SK-N-SH treated with all-trans-retinoic acid at 6 μM for 48 hours (cell line): ENCODE results near the gene MECR.
A peak's percentile ranks its signal among the peaks of the same experiment; 100 is the strongest.

ENCODE experiments used
- ATAC-seq: fragments of 200-7000 bp; cut with Tn5 transposase; 3 replicates; pipeline ENCODE4 v1.9.1; 2020; ENCODE audit warnings: mild to moderate bottlenecking, moderate library complexity
- ARNTL ChIP-seq: fragments of 450-650 bp; formaldehyde crosslinking; IDR thresholded peaks from 2 replicates; pipeline ENCODE4 v1.5.0; 2020; ENCODE audit warnings: low read depth, mild to moderate bottlenecking, moderate library complexity, borderline replicate concordance
- BACH2 ChIP-seq: fragments of 250-450 bp; sonication (Bioruptor Pico); IDR thresholded peaks from 2 replicates; pipeline ENCODE4 v1.9.0; 2021; ENCODE audit warnings: mild to moderate bottlenecking, borderline replicate concordance
- ESRRG ChIP-seq: fragments of 250-450 bp; sonication (Bioruptor Pico); IDR thresholded peaks from 2 replicates; pipeline ENCODE4 v1.6.1; 2021; ENCODE audit warnings: mild to moderate bottlenecking
- GLIS3 ChIP-seq: fragments of 250-450 bp; sonication (Bioruptor Pico); IDR thresholded peaks from 2 replicates; pipeline ENCODE4 v1.5.0; 2020; ENCODE audit warnings: mild to moderate bottlenecking, moderate library complexity
- ISL1 ChIP-seq: fragments of 250-450 bp; sonication (Bioruptor Pico); IDR thresholded peaks from 2 replicates; pipeline ENCODE4 v2.1.2; 2022; ENCODE audit warnings: mild to moderate bottlenecking, moderate library complexity
- OSR1 ChIP-seq: fragments of 250-450 bp; sonication (Bioruptor Pico); IDR thresholded peaks from 2 replicates; pipeline ENCODE4 v1.8.0; 2022; ENCODE audit warnings: moderate library complexity, mild to moderate bottlenecking, inconsistent platforms
- PPARA ChIP-seq: fragments of 250-450 bp; sonication (Bioruptor Pico); IDR thresholded peaks from 2 replicates; pipeline ENCODE4 v1.5.0; 2020; ENCODE audit warnings: mild to moderate bottlenecking, borderline replicate concordance
- RARB ChIP-seq: fragments of 250-450 bp; sonication (Bioruptor Pico); IDR thresholded peaks from 2 replicates; pipeline ENCODE4 v1.8.0; 2021; ENCODE audit warnings: mild to moderate bottlenecking, moderate library complexity
- SNAI2 ChIP-seq: fragments of 250-450 bp; sonication (Bioruptor Pico); IDR thresholded peaks from 2 replicates; pipeline ENCODE4 v1.5.0; 2020; ENCODE audit warnings: mild to moderate bottlenecking, moderate library complexity
- TCF4 ChIP-seq: fragments of 250-450 bp; sonication (Bioruptor Pico); IDR thresholded peaks from 2 replicates; pipeline ENCODE4 v1.8.0; 2021; ENCODE audit warnings: mild to moderate bottlenecking, moderate library complexity, borderline replicate concordance
- TOX ChIP-seq: fragments of 250-450 bp; sonication (Bioruptor Pico); IDR thresholded peaks from 2 replicates; pipeline ENCODE4 v1.8.0; 2021; ENCODE audit warnings: mild to moderate bottlenecking, moderate library complexity, borderline replicate concordance
- ZC3H10 ChIP-seq: fragments of 250-450 bp; sonication (Bioruptor Pico); IDR thresholded peaks from 2 replicates; pipeline ENCODE4 v1.5.1; 2021; ENCODE audit warnings: mild to moderate bottlenecking, moderate library complexity
- ZFP30 ChIP-seq: fragments of 450-650 bp; formaldehyde crosslinking; IDR thresholded peaks from 2 replicates; pipeline ENCODE4 v1.5.0; 2022; ENCODE audit warnings: mild to moderate bottlenecking, moderate library complexity
- ZNF70 ChIP-seq: fragments of 450-650 bp; formaldehyde crosslinking; IDR thresholded peaks from 2 replicates; pipeline ENCODE4 v1.5.0; 2020; ENCODE audit warnings: mild to moderate bottlenecking, moderate library complexity
- ZNF8 ChIP-seq: fragments of 450-650 bp; formaldehyde crosslinking; IDR thresholded peaks from 2 replicates; pipeline ENCODE4 v1.5.0; 2020; ENCODE audit warnings: mild to moderate bottlenecking, moderate library complexity
- TF ChIP-seq, protein P1 (sequence below): fragments of 250-450 bp; sonication (Bioruptor Pico); IDR thresholded peaks from 2 replicates; pipeline ENCODE4 v1.8.0; 2021; ENCODE audit warnings: low read depth, mild to moderate bottlenecking, moderate library complexity, borderline replicate concordance
- TF ChIP-seq, protein P2 (sequence below): fragments of 250-450 bp; sonication (Bioruptor Pico); IDR thresholded peaks from 2 replicates; pipeline ENCODE4 v1.5.0; 2020; ENCODE audit warnings: mild to moderate bottlenecking, moderate library complexity
- TF ChIP-seq, protein P3 (sequence below): fragments of 250-450 bp; sonication (Bioruptor Pico); IDR thresholded peaks from 2 replicates; pipeline ENCODE4 v1.5.1; 2020; ENCODE audit warnings: low read depth, mild to moderate bottlenecking, moderate library complexity
- TF ChIP-seq, protein P4 (sequence below): fragments of 250-450 bp; sonication (Bioruptor Pico); IDR thresholded peaks from 2 replicates; pipeline ENCODE4 v1.8.0; 2020; ENCODE audit warnings: mild to moderate bottlenecking, moderate library complexity, borderline replicate concordance

Gene MECR

DNA sequence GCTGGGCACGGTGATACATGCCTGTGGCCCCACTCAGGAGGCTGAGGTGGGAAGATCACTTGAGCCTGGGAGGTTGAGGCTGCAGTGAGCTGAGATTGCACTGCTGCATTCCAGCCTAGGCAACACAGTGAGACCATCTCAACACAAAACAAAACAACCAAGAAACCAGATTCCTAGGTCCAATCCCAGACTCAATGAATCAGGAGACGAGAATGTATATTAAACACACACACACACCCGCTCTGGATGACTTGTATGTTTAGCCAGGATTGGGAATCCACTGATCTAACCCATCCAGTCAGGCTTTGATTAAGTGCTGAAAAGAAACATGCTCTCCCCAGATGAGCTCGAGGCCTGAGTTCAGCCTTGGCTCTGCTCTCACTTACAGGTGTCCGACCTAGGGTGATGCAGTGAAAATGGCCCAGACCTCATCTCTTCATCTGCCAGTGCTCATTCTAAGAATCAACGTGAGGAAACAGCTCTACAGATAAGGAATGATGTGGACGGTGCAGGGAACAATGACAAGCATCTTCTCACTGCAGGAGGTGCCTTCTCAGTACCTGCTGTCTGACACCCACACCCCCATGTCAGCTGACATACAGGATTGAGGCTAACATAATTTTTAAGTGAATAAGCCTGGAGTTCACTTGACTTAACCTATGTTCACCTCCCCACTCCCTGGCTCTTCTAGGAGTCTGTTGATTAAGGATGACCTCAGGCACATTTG is 33.7 kb downstream of the MECR start:
- ATAC-seq: peak; percentile 77
- TF ChIP-seq RARB: no peak
- TF ChIP-seq ZNF8 (CRISPR knock-in tag): no peak
- no peak for TF ChIP-seq ISL1 (CRISPR knock-in tag)
- no peak for TF ChIP-seq BACH2
- TF ChIP-seq, protein P1, sequence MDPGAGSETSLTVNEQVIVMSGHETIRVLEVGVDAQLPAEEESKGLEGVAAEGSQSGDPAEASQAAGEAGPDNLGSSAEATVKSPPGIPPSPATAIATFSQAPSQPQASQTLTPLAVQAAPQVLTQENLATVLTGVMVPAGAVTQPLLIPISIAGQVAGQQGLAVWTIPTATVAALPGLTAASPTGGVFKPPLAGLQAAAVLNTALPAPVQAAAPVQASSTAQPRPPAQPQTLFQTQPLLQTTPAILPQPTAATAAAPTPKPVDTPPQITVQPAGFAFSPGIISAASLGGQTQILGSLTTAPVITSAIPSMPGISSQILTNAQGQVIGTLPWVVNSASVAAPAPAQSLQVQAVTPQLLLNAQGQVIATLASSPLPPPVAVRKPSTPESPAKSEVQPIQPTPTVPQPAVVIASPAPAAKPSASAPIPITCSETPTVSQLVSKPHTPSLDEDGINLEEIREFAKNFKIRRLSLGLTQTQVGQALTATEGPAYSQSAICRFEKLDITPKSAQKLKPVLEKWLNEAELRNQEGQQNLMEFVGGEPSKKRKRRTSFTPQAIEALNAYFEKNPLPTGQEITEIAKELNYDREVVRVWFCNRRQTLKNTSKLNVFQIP: no peak
- TF ChIP-seq, protein P2, sequence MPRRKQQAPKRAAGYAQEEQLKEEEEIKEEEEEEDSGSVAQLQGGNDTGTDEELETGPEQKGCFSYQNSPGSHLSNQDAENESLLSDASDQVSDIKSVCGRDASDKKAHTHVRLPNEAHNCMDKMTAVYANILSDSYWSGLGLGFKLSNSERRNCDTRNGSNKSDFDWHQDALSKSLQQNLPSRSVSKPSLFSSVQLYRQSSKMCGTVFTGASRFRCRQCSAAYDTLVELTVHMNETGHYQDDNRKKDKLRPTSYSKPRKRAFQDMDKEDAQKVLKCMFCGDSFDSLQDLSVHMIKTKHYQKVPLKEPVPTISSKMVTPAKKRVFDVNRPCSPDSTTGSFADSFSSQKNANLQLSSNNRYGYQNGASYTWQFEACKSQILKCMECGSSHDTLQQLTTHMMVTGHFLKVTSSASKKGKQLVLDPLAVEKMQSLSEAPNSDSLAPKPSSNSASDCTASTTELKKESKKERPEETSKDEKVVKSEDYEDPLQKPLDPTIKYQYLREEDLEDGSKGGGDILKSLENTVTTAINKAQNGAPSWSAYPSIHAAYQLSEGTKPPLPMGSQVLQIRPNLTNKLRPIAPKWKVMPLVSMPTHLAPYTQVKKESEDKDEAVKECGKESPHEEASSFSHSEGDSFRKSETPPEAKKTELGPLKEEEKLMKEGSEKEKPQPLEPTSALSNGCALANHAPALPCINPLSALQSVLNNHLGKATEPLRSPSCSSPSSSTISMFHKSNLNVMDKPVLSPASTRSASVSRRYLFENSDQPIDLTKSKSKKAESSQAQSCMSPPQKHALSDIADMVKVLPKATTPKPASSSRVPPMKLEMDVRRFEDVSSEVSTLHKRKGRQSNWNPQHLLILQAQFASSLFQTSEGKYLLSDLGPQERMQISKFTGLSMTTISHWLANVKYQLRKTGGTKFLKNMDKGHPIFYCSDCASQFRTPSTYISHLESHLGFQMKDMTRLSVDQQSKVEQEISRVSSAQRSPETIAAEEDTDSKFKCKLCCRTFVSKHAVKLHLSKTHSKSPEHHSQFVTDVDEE: no peak
- TF ChIP-seq PPARA (CRISPR knock-in tag): no peak
- no peak for TF ChIP-seq OSR1 (CRISPR knock-in tag)
- no peak for TF ChIP-seq SNAI2
- TF ChIP-seq, protein P3, sequence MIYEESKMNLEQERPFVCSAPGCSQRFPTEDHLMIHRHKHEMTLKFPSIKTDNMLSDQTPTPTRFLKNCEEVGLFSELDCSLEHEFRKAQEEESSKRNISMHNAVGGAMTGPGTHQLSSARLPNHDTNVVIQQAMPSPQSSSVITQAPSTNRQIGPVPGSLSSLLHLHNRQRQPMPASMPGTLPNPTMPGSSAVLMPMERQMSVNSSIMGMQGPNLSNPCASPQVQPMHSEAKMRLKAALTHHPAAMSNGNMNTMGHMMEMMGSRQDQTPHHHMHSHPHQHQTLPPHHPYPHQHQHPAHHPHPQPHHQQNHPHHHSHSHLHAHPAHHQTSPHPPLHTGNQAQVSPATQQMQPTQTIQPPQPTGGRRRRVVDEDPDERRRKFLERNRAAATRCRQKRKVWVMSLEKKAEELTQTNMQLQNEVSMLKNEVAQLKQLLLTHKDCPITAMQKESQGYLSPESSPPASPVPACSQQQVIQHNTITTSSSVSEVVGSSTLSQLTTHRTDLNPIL: no peak
- TF ChIP-seq, protein P4, sequence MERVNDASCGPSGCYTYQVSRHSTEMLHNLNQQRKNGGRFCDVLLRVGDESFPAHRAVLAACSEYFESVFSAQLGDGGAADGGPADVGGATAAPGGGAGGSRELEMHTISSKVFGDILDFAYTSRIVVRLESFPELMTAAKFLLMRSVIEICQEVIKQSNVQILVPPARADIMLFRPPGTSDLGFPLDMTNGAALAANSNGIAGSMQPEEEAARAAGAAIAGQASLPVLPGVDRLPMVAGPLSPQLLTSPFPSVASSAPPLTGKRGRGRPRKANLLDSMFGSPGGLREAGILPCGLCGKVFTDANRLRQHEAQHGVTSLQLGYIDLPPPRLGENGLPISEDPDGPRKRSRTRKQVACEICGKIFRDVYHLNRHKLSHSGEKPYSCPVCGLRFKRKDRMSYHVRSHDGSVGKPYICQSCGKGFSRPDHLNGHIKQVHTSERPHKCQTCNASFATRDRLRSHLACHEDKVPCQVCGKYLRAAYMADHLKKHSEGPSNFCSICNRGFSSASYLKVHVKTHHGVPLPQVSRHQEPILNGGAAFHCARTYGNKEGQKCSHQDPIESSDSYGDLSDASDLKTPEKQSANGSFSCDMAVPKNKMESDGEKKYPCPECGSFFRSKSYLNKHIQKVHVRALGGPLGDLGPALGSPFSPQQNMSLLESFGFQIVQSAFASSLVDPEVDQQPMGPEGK (CRISPR knock-in tag): no peak
- TF ChIP-seq GLIS3 (CRISPR knock-in tag): no peak
- TF ChIP-seq, all 23 proteins: peak for 0

DNA sequence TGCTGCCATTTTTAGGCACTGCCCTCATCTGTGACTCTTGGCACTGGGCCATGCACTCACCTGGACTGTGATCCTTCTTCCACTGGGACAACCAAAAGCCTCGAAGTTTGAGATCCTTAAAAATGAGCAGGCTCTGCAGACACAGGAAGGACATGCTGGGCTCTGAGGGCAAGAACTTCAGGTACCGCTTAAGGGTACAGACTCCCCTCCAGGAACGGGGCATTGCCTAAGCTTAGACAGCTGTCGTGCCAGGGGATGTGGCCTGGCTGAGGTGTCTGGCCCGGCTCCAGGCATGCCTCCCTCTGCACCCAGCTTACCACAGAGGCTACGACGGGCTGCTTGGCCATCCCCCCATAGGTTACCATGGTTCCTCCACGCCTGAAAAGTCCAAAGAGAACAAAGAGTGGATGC is 34.8 kb downstream of the MECR start:
- TF ChIP-seq BACH2 (no peak), ZFP30 (CRISPR knock-in tag) (no peak), SNAI2 (no peak)
- ATAC-seq: no peak

DNA sequence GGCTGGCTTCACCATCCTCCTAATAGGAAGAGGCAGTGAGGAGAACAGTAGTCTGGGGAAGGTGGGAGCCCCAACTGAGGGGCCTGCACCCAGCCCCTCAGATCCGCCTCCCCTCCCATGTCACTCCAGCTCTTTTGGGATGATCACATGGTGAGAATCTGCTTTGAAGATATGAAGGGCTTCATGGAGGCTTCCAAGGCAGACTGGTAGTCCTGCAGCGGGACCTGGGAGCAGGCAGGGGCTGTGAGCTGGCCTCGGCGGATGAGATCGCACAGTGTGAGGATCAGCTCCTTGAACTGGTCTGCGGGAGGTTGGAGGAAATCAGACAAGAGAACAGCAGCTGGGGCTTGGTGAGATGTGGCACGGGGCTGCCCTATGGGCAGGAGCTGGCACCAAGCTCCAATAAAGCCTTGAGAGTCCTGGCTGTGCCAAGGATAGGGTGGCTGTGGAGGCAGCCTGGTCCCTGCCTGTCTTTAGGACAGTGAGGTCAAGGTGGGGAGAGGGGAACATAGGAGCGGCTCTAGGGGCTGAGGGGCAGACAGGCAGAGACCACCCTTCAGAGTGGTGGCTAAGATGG is 36.8 kb downstream of the MECR start:
- ATAC-seq: no peak
- TF ChIP-seq, protein P1: no peak

DNA sequence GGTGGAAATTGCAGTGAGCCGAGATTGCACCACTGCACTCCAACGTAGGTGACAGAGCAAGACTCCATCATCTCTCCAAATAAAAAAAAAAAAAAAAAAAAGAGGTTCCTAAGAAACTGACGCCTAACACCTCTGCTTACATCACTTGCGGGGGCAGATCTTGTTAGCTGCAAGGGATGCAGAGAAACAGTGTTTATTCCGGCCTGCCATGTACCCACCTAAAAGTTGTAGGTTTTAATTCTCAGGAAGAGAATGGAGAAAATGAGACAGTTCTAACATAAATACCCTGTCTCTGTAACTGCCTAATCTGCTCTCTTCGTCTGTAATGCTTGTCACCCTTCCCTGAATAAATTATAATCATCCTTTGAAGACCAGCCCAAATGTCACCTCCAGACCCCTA is 40.0 kb downstream of the MECR start:
- no peak for ATAC-seq
- TF ChIP-seq TCF4 (CRISPR knock-in tag): no peak
- TF ChIP-seq ZNF70 (CRISPR knock-in tag): no peak
- TF ChIP-seq ARNTL (CRISPR knock-in tag): no peak
- TF ChIP-seq, protein P3: no peak
- TF ChIP-seq ISL1 (CRISPR knock-in tag): no peak
- TF ChIP-seq GLIS3 (CRISPR knock-in tag): no peak
- no peak for TF ChIP-seq ZC3H10 (CRISPR knock-in tag)
- TF ChIP-seq OSR1 (CRISPR knock-in tag): no peak
- TF ChIP-seq RARB: no peak
- TF ChIP-seq ESRRG (CRISPR knock-in tag): no peak
- TF ChIP-seq, protein P4 (CRISPR knock-in tag): no peak
- no peak for TF ChIP-seq TOX
- TF ChIP-seq, protein P2: no peak
- no peak for TF ChIP-seq PPARA (CRISPR knock-in tag)
